HG03159 (cell line): ENCODE measurements around the gene FAM72D.
A peak's percentile ranks its signal among the peaks of the same experiment; 100 is the strongest.
"Not testable (repeated sequence)": the region's sequence is repeated elsewhere in the genome, so short reads cannot be mapped to it uniquely, and the experiment has no call there.

ENCODE experiments used
- ATAC-seq: cut with Tn5 transposase; IDR thresholded peaks from one replicate; pipeline ENCODE4 v1.9.1; 2021; ENCODE audit warnings: mild to moderate bottlenecking, moderate library complexity; ENCODE audit not compliant: unreplicated experiment

Gene FAM72D

GRCh38 chr1:145095284-145096057, at the start of gene FAM72D, which contains the start of gene SRGAP2B:
Gene FAM72D, plus strand, starts transcription at chr1:145095974. Its CDS starts 874 bp downstream, at chr1:145096848.
Gene SRGAP2B, minus strand, starts transcription at chr1:145095328. Its CDS starts 2,427 bp downstream, at chr1:145092901.
- peak; percentile 81 for ATAC-seq

- not testable (repeated sequence) for ATAC-seq
Measured at GRCh38 chr1:145047553-145047952, 48.2 kb upstream of the FAM72D start.

- ATAC-seq, result not testable (repeated sequence)
Measured at GRCh38 chr1:145048181-145048856, 47.5 kb upstream of the FAM72D start.

- not testable (repeated sequence) for ATAC-seq
Measured at GRCh38 chr1:145052019-145052776, 43.6 kb upstream of the FAM72D start.

- not testable (repeated sequence) for ATAC-seq
Measured at GRCh38 chr1:145053428-145053827, 42.3 kb upstream of the FAM72D start.

DNA sequence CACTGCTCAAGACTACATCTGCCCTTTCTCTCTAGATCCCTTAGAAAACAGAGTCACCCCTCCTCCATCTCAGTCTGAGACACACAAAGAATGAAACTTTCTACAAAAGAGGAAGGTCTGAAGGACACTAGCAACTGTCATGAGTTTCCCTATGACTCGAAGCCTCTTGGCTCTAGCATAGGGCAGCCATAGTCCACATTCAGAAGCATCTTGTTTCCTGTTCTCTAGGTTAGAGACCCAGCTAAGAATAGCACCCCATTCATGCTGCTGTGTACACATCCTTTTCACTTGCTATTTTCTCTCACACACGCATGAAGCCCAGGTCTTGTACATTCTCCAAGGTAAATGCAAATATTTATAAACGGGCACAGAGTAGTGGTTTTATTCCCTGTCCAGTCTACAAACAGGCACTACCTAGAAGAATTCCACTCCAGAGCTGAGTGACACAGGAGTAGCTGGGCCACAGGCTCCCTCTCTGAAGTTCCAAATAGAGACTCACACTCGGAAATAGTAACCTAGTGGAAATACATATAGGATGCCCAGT, 40.5 kb upstream of the FAM72D start:
- peak; percentile 98 for ATAC-seq

GRCh38 chr1:145058184-145058583, 37.6 kb upstream of the FAM72D start:
- ATAC-seq, result not testable (repeated sequence)

DNA sequence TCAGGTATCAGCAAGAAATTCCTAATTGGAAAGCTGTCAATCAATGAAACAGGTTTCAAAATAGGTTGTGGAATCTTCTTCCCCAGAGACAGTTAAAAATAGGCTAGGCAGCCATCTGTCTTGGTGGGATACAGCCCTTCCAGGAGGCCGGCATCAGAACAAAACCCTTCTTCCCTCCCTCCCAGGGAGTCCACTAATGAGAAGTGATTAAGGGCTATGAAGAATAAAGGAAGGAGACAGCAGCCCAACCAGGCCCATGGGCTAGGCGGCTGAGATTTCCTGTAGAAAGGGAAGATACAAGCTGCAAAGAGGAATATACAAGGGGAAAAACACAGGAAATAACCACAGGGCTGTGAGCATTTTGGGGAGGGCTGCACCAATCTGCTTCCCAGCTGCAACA, 32.5 kb upstream of the FAM72D start:
- ATAC-seq, result not testable (repeated sequence)

DNA sequence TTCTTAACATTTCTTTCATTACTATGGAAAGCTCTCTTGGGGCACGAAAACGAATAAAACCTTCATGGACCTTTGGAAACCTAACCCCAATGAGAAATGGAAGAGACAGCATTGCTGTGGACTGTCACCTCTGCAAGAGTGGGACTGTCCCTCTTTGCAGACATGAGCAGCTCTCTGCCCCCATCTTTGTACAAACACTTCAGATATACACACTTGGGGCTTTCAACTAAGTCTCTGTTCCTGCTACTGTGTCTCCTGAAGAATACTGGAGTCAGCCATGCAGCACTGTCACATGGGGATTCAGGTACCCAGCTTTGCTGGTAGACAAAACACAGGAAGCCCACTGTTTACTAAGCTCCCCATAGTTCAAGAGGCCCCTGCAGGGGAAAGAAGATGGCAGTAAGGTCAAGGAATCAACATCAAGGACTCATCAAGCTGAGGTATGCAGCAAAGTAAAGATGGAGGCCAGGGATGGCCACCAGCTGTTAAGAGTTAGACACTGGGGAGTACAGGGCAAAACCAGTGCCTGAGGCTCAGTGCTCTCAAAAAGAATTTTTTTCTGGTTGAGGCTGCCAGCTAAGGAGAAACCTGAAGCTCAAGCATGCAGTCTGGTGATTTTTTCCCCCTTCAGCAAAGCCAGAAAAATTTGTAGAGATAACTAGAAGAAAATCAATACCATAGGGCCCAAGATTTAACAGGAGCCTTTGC, 31.7 kb upstream of the FAM72D start:
- not testable (repeated sequence) for ATAC-seq

GRCh38 chr1:145065194-145065826, 30.5 kb upstream of the FAM72D start:
- not testable (repeated sequence) for ATAC-seq

DNA sequence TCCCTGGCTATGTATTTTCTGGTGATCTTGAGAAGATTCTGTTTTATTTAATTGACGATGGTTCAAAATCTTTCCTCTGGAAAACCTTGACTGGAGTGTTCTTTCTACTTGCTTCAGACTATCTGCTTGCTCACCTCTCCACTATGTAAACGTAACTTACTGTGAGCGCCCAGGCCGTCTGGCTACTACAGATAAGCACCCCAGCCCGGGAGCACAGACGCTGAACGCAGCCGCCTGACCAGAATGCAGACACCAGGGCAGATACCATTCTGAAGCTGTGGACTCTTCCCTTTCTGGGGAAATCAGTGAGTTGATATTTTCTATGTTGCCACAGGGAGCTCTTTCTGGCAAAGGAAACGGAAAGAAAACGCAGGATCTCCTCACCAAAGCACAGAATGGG, 29.3 kb upstream of the FAM72D start:
- ATAC-seq, result not testable (repeated sequence)

GRCh38 chr1:145071569-145071968, 24.2 kb upstream of the FAM72D start:
- ATAC-seq, result not testable (repeated sequence)

DNA sequence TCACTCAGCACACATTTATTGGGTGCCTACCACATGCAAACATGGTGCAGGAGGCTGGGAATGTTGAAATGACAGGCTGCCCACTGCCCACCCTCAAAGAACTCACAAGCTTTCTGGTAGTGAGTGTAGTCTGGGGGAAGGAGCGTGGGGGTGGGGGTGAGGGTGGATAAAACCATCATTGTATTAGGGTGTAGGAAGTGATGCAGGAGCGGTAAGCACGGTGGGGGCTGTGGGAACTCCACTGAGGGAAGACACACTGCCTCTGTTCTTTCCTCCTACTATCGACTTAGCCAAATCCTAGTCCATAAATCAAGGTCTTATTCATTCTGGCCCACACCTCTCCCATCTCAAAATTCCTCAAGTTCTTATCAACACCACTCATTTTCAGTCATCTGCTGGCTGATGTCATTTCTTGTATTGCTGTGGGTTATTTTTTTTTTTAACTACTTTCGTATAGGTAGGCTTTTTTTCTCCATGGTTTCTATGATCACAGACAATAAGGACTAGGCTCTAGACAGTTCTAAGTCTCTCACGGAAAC, 21.7 kb upstream of the FAM72D start:
- ATAC-seq, result not testable (repeated sequence)

- not testable (repeated sequence) for ATAC-seq
Measured at GRCh38 chr1:145076877-145077276, 18.9 kb upstream of the FAM72D start.

- ATAC-seq, result not testable (repeated sequence)
Measured at GRCh38 chr1:145077872-145078786, 17.6 kb upstream of the FAM72D start.

- not testable (repeated sequence) for ATAC-seq
Measured at GRCh38 chr1:145078787-145079370, 16.9 kb upstream of the FAM72D start.

- not testable (repeated sequence) for ATAC-seq
Measured at GRCh38 chr1:145079737-145080136, 16.0 kb upstream of the FAM72D start.

DNA sequence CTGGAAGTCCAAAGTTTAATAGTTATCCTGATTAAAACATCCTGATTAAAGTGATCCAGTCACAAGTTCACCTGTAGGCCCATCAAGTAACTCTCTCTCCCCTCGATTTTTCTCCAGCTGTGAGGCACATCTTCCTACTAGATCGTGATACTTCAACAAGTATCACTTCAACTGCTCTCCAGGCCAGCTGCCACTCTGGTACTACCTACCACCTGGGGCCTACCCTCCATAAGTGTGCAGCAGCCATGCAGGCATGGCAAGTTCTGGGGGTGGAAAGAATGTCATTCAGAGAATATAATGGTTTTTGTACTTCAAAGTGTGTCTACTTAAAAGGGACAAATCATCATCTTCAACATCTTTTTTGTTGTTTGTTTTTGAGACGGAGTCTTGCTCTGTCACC, 15.6 kb upstream of the FAM72D start:
- ATAC-seq, result not testable (repeated sequence)
